Loucy (cell line): Measurements from ENCODE around the gene VPS9D1.

ENCODE experiments used
- EZH2phosphoT487 ChIP-seq: fragments of 200-600 bp; IDR thresholded peaks from 2 replicates; pipeline ENCODE4 v1.6.1; 2018; ENCODE audit warnings: antibody characterized with exemption, mild to moderate bottlenecking, moderate library complexity, borderline replicate concordance
- TF ChIP-seq, protein P1 (sequence below): fragments of 200-600 bp; sonication (generic); conservative IDR thresholded peaks from 2 replicates; pipeline ENCODE4 v1.5.1; 2014; ENCODE audit warnings: mild to moderate bottlenecking, antibody characterized with exemption, low read length

DNA sequence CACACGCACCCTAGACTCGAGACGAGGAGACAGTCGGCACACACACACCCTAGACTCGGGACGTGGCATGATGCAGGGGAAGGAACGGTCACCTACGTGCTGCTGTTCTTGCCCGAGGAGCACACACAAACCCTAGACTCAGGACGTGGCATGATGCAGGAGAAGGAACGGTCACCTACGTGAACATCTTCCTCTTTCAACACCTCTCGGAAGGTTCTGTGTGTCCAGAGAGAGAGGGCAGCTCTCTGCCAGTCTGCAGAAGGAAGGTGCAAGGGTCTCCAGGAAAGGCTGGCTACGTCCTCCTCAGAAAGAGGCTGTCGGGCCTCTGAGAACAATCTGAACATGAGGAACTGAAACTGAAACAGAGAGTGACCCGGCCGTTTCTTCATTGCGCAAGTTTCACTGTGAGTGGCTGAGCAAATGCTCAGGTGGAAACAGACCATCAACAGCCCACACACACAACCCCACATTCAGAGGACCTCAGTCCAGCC, 44.1 kb upstream of the VPS9D1 start:
- TF ChIP-seq, protein P1, sequence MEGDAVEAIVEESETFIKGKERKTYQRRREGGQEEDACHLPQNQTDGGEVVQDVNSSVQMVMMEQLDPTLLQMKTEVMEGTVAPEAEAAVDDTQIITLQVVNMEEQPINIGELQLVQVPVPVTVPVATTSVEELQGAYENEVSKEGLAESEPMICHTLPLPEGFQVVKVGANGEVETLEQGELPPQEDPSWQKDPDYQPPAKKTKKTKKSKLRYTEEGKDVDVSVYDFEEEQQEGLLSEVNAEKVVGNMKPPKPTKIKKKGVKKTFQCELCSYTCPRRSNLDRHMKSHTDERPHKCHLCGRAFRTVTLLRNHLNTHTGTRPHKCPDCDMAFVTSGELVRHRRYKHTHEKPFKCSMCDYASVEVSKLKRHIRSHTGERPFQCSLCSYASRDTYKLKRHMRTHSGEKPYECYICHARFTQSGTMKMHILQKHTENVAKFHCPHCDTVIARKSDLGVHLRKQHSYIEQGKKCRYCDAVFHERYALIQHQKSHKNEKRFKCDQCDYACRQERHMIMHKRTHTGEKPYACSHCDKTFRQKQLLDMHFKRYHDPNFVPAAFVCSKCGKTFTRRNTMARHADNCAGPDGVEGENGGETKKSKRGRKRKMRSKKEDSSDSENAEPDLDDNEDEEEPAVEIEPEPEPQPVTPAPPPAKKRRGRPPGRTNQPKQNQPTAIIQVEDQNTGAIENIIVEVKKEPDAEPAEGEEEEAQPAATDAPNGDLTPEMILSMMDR, result no peak
- TF ChIP-seq EZH2phosphoT487, result no peak
